Raji (cell line): Measurements from ENCODE around the gene CDKL4.

ENCODE experiments used
- POLR2A ChIP-seq: IDR thresholded peaks from 2 replicates; pipeline ENCODE4 v1.6.1; 2011; ENCODE audit warnings: low read depth, low read length, control low read depth; ENCODE audit not compliant: insufficient read depth

The CDKL4 gene

DNA sequence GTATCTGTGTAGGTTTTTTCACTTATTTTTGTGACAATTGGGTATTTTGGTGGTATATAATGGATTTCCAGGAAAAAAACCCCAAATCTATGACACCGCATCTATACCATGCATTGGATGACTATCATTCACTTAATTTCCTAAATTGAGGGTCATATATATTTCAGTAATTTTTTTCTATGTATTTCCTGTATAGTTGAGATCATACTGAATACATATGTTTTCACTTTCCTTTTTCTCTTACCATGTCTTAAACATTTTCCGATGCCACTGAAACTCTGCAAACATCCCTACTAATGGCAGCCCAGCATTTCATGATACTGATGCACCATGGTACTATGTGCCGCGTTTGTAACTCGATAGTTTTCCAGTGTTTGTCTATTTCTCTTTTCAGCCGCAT lies 40.4 kb downstream of the CDKL4 start:
- no peak for TF ChIP-seq POLR2A

DNA sequence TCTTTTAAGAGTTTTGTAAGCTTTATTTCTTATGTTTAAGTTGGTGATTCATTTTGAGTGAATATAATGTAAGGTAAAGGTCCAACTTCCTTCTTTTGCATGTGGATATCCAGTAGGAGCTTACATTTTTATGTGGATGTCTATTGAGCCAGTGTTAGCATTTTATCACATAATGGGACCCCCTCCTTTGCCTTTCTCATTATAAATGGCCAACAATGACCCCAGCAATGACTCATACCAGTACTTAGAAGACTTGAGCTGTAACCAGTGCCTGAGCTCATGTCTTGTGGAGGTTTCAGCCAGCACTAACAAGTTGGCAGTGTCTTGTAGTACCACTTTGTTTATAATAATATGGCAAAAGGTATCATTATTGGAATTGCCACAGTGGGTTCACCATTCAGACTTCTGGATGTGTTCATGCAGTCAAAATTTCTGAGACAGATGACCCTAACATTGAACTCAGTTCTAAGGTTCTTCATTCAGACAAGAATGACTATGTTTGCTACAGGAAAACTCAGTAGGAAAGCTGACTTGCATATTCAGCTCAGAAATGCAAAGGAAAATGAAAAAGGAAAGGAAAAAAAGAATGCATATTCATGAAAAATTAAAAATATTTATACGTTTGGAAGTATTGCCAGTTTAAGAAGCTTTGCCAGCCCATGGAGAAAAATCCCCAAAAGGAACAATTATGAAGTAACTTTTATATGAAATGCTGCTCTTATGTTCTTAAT lies 41.0 kb downstream of the CDKL4 start:
- no peak for TF ChIP-seq POLR2A

DNA sequence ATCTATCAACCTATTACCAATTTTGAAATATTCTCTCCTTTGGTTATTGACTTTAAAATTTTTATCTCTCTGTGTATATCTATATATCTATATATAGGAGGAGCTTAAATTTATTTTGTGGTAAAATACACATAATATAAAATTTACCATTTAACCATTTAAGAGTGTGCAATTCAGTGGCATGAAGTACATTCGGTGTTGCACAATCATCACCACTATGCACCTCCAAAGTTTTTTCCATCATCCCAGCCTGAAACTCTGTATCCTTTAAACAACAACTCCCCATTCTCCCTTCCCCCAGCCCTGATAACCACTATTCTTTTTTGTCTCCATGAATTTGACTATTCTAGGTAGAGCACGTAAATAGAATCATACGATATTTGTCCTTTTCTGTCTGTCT lies 49.1 kb downstream of the CDKL4 start:
- no peak for TF ChIP-seq POLR2A

DNA sequence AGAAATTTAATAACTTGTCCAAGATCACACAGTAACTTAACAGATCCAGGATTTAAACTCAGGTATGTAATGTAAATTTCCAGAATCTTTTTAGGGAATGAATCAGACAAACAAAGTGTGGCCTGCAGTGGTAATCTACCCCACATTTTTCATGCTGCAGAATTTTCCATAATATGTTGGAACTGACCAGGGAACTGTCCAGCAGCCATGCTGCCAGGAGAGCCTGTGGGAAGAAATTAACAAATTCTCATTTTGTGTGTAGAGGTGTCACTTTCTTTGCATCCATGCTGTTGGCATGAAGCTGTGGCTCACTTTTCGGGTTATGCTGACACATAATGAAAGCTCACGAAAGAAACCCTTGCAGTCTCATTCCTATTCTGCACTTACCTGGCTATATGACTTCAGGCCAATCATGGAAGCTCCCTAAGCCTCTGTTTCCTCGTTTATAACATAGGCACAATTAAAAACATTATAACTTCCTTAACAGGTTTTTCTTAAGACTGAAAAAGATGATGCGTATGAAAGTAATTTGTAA lies 54.7 kb downstream of the CDKL4 start:
- no peak for TF ChIP-seq POLR2A

DNA sequence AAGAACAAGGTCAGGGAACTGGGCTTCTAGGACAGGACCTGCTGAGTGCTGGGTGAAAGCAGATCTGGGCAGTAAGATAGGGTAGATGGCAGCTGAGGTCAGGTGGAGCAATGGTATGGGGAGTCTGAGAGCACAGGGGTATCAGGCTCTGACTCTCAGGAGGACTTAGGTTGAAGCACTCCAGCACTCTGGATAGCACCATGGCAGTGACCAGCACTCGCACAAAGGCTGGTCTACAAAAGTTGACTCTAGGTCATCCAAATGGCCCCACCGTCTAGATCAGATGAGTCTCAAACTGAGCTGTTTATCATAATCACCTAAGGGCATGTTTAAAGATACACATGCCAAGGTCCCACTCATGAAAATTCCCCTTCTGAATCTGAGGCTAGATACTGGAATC lies 60.1 kb downstream of the CDKL4 start:
- TF ChIP-seq POLR2A: no peak

DNA sequence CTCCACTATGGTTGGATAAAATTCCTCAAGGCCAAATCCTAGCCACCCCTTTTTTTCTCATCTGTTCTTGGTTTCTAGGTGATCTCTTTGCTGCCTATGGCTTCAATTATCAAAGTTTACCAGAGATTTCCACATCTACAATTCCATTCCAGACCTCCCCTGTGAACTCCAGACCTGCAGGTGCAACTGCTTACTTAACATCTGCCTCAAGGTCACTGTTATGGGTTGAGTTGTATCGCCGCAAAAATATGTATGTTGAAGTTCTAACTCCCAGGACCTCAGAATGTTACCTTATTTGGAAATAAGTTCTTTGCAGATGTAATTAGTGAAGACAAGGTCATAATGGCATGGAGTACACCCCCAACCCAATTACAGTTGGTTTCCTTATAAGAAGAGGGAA lies 62.5 kb downstream of the CDKL4 start:
- no peak for TF ChIP-seq POLR2A

DNA sequence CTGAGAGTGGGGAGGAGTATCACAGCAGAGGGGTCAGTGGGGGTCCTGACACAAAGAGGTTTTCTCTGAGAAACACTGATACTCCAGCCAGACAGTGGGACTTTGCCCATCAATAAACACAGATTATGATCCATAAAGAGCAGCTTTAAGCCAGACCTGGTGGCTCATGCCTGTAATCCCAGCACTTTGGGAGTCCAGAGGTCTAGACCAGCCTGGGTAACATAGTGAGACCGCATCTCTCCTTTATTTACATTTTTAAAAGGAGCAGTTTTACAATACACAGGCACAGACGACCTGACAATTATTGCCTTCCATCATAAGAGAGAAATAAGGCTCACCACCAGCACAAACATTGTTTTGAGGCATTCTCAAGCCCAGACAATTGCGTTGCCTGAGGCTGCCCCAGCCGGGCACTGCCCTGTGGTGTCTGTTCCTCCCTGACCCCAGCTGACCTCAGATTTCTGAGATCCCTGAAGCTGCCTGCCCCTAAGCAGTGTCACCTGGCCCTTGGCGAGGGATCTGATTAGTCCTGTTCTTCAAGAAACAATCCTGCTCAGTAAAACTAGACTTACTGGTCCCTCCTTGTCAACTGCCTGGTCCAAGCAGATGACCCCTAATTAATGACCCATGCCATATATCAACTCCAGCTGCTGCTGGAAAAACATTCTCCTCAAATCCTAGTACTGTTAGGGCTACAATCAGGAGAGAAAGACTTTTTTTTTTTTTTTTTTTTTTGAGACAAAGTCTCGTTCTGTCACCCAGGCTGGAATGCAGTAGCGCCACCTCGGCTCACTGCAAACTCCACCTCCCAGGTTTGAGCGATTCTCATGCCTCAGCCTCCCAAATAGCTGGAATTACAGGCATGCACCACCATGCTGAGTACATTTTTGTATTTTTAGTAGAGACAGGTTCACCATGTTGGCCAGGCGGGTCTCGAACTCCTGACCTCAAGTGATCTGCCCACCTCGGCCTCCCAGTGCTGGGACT lies 63.5 kb downstream of the CDKL4 start:
- no peak for TF ChIP-seq POLR2A

DNA sequence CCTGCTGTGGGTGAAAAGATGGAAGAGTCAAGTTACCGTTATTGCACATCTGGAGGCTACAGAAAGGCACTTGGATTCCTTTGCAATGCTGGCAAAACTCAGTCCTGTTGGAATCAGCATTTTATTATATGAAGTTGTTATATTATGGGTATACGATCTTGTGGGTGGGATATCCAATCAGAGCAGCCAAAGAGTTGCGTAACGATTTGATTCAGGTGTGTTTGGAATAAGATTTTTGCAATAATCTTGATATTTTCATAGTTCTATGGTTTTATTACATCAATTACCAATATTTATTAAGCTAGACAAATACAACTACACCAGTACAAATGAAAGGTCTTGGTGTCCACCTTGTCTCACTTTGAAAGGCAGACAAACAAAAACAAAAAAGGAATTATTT lies 65.0 kb downstream of the CDKL4 start:
- TF ChIP-seq POLR2A: no peak

DNA sequence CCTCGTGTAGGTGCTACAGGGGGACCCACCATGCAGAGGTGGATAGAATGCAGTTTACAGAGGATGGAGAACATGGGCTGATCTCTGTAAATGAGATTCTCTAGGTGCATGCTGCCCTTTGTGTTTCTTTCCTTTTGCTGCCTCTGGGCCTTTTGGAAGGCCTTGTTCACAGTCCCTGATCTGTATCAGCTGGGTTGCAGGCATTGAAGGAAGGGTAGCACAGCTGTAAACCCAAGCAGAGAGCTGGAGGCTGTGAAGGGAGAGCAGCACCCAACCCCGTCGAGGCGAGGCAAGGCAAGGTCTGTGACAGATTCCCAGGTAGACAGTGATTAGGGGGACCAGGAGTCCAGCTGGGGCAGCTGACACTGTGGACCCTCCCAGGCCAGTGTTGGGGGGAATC lies 66.8 kb downstream of the CDKL4 start:
- no peak for TF ChIP-seq POLR2A

DNA sequence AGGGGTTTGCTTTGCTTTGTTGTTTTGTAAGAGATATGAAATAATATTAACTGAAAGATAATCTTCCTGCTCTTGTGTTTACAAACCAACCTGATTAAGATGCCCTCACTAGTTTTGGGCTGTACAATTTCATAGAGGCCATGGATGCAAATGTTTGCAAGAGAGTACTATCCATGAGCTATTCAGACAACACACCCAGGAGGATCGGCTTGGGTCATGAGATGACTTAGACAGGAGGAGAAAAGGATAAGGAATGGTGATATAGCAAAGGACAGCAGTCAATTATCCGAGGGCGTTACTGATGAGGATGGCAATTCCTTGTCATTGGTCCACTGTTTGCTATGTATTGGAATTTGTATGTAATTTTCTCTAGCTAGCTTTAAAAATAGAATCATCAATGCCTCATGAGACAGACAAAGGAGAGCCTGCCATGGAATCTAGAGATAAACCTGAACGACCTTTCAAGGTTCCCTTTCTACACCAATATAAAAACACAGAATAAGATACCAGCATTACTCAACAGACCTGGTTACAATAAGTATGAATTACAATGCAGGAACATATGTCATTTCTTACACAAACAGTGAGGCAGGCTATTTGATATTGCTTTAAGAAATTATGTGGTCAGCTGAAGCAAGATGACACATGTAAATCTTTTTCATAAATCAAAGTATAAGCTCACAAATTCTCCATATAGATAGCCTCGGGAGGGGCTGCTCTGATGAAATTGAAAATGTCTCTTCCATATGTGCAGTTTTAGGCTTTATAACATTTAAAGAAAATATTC lies 68.6 kb downstream of the CDKL4 start:
- TF ChIP-seq POLR2A: no peak

DNA sequence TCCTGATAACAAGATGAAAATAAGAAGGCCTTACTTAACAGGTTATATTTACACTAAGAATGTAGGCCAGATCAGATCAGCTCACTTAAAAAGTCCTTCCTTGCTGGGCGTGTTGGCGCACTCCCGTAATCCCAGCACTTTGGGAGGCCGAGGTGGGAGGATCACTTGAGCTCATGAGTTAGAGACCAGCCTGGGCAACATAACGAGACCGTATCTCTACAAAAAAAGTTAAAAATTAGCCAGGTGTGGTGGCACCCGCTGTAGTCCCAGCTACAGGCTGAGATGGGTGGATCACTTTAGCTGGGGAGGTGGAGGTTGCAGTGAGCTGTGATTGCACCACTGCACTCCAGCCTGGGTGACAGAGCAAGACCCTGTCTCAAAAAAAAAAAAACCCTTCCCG lies 69.7 kb downstream of the CDKL4 start:
- TF ChIP-seq POLR2A: no peak

DNA sequence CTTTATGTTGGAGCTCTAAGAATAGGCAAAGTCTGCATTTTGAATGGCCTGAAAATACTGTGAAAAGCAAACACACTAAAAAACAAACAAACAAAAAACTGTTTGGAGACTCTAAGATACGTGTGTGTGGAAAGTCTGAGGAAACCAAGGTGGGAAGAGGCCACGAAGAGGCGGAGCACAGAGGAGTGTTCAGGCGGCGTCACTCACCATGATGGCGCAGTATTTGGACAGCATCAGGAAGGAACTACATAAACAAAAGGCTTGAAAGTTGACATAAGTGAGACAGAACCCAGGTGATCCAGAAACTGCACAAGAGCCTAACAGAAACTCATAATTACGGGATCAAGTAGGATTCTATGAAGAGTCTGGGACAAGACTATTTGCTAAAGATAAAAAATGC lies 72.1 kb downstream of the CDKL4 start:
- TF ChIP-seq POLR2A: no peak

DNA sequence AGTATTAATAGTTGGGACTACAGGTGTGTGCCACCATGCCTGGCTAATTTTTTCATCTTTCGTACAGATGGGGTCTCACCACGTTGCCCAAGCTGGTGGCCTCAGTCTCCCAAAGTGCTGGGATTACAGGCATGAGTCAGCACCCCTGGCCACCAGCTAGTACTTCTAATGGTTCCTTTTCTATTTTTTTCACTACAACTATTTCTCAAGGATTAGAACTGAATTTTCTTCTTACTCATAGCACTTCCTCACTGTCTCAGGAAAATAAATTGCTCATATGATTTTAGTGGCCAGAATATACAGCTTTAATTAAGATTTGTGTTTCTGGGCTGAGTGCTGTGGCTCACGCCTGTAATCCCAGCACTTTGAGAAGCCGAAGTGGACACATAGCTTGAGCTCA lies 79.7 kb downstream of the CDKL4 start:
- TF ChIP-seq POLR2A: no peak

DNA sequence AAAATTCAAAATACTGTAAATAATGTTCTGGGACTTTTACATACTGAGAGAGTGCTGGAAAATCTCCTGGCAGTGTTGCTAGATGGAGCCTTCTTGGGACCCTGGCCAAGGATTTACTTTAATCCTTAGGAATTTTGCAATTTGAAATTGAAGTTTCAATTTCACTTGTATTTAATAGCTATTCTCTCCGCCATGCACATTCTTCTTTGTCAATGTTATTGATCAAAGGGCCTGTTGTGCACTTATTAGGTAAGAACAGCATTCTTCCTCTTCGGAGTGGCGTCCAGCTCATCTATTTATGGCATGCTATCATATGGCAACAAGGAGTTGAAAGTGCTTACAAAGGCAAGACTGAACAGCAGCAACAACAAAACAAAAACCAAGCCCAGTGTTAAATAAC lies 82.8 kb downstream of the CDKL4 start:
- no peak for TF ChIP-seq POLR2A

DNA sequence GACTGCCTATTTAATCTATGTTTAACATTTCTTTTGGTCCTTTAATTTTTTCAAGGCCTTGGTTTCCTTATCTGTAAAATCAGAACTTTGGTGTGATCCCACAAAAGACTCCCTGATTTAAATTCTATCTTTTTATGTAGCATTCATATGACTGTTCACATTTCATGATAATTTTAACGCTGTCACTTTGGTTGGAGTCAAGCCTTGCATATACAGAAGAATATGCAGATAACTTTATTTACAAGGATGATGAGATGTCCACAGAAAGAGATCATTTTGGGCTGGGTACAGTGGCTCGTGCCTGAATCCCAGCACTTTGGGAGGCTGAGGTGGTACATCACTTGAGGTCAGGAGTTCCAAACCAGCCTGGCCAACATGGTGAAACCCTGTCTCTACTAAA lies 84.5 kb downstream of the CDKL4 start:
- no peak for TF ChIP-seq POLR2A
